ENCODE data around the gene TP73. TPM values are rescaled to one million over a fixed set of nuclear protein-coding genes. Genes with fewer than 3 reads are reported as not detected.

The TP73 gene
- total RNA-seq, 1 experiment from 2014 or later = 11.9 TPM

DNA sequence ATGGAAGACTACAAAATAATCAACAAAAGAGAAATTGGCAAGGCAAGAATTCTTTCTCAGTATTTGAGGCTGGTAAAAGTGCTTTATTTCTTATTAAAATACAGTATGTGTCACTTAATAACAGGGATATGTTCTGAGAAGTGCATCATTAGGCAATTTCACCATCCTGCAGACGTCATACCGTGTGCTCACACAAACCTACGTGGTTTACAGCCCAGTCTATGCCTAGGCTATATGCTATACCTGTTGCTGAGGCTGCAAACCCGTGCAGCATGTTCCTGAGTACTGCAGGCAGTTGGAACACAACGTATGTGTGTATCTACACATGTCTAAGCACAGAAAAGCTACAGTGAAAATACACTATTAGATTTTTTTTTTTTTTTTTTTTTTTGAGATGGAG lies 97.2 kb downstream of the TP73 start:
- Histone ChIP-seq H3K36me3 (ENCODE audit: control insufficient read depth, insufficient read depth, low read length) (no peaks in the 10 kb centered on the region), H3K4me3 (ENCODE audit: low read depth, low read length) (no peak overlapping the region), H3K4me1 (no peaks in the 10 kb centered on the region), H3K9me3 (no peaks in the 10 kb centered on the region), H3K27me3 (replicated peaks; ENCODE audit: control insufficient read depth, insufficient read depth, low read length) (no peaks in the 10 kb centered on the region)
- H3K27me3 Mint-ChIP-seq (ENCODE audit: insufficient read depth, unreplicated experiment) = no peaks in the 10 kb centered on the region
- H3K4me3 Mint-ChIP-seq (ENCODE audit: unreplicated experiment) = no peak overlapping the region
- H3K27ac Mint-ChIP-seq (ENCODE audit: unreplicated experiment) = no peak overlapping the region
- no TSS peak for BruUV-seq (replicated peaks)
- CTCF ChIA-PET = interaction anchor here (0.7 kb wide), 1 partner anchor 19 kb away, joined by 4 read pairs; no protein-coding TSS in a partner anchor
- TF ChIP-seq, protein P1, sequence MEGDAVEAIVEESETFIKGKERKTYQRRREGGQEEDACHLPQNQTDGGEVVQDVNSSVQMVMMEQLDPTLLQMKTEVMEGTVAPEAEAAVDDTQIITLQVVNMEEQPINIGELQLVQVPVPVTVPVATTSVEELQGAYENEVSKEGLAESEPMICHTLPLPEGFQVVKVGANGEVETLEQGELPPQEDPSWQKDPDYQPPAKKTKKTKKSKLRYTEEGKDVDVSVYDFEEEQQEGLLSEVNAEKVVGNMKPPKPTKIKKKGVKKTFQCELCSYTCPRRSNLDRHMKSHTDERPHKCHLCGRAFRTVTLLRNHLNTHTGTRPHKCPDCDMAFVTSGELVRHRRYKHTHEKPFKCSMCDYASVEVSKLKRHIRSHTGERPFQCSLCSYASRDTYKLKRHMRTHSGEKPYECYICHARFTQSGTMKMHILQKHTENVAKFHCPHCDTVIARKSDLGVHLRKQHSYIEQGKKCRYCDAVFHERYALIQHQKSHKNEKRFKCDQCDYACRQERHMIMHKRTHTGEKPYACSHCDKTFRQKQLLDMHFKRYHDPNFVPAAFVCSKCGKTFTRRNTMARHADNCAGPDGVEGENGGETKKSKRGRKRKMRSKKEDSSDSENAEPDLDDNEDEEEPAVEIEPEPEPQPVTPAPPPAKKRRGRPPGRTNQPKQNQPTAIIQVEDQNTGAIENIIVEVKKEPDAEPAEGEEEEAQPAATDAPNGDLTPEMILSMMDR (IDR thresholded peaks at IDR 0.05; ENCODE audit: insufficient read depth in 1 of 2, low read depth in 1 of 2, low read length in 1 of 2, severe bottlenecking in 1 of 2, unreplicated experiment in 1 of 2) = no peak
- no peaks in the 10 kb centered on the region for H3K9me3 Mint-ChIP-seq (ENCODE audit: unreplicated experiment)
- intact Hi-C loops (cut with micrococcal nuclease; ENCODE audit: unreplicated experiment) = no loop called here
- no peaks in the 10 kb centered on the region for H3K36me3 Mint-ChIP-seq (ENCODE audit: insufficient read depth, unreplicated experiment)
- H3K4me1 Mint-ChIP-seq (ENCODE audit: low read depth, unreplicated experiment) = peaks cover 6% of the 10 kb centered on the region
- POLR2A ChIA-PET = no interaction called here
- no peak for DNase-seq

DNA sequence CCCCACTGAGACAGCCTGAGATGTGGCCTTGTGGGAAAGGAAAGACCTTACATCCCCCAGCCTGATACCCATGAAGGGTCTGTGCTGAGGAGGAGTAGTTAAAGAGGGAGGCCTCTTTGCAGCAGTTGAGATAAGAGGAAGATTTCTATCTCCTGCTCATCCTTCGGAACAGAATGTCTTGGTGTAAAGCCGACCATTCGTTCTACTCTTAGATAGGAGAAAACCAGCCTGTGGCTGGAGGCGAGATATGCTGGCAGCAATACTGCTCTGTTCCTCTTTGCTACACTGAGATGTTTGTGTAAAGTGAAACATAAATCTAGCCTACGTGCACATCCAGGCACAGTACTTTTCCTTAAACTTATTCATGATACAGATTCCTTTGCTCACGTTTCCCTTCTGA lies 98.4 kb downstream of the TP73 start:
- H3K27me3 Mint-ChIP-seq (ENCODE audit: insufficient read depth, unreplicated experiment) = no peaks in the 10 kb centered on the region
- CTCF ChIA-PET = no interaction called here
- H3K9me3 Mint-ChIP-seq (ENCODE audit: unreplicated experiment) = no peaks in the 10 kb centered on the region
- H3K4me1 ChIP-seq = no peaks in the 10 kb centered on the region
- H3K4me3 Mint-ChIP-seq (ENCODE audit: unreplicated experiment) = no peak overlapping the region
- H3K4me1 Mint-ChIP-seq (ENCODE audit: low read depth, unreplicated experiment) = peaks cover 6% of the 10 kb centered on the region
- H3K36me3 ChIP-seq (ENCODE audit: control insufficient read depth, insufficient read depth, low read length) = no peaks in the 10 kb centered on the region
- no peaks in the 10 kb centered on the region for H3K36me3 Mint-ChIP-seq (ENCODE audit: insufficient read depth, unreplicated experiment)
- TF ChIP-seq, protein P1 (IDR thresholded peaks at IDR 0.05; ENCODE audit: insufficient read depth in 1 of 2, low read depth in 1 of 2, low read length in 1 of 2, severe bottlenecking in 1 of 2, unreplicated experiment in 1 of 2) = no peak
- POLR2A ChIA-PET = no interaction called here
- DNase-seq = no peak
- H3K9me3 ChIP-seq = no peaks in the 10 kb centered on the region
- intact Hi-C loops (cut with micrococcal nuclease; ENCODE audit: unreplicated experiment) = no loop called here
- no peak overlapping the region for H3K27ac Mint-ChIP-seq (ENCODE audit: unreplicated experiment)
- H3K27me3 ChIP-seq (replicated peaks; ENCODE audit: control insufficient read depth, insufficient read depth, low read length) = no peaks in the 10 kb centered on the region
- no peak overlapping the region for H3K4me3 ChIP-seq (ENCODE audit: low read depth, low read length)
- no TSS peak for BruUV-seq (replicated peaks)

DNA sequence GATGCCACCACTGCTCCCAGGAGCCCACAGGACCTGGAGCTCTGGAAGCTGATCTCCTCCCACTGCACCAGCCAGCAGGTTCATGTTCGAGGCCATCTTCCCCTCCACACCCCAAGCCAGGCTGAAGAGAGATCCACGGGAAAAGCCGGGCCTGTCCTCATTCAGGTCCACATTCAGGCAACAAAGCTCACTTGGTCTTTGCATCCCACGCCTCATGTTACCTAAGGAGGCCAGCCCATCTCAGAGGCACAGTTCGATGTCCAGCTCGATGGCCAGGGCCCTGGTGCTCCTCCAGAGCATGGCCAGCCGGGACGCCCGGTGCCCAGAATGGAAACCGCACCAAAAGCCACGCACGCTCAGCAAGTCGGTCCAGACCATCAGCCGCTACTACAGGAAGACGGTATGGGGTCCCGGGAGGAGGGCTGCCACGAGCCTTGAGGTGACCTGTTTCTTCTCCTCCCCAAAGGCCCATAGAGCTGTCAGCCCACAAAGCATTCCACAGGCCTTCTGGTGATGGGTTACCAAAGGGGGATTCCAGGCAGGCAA lies 100.2 kb downstream of the TP73 start, which contains the start of gene CCDC27:
Gene CCDC27, plus strand, starts transcription at position 51 of the 546 bp plus-strand sequence. Its CDS starts 32 bp downstream, at position 83.
- no peaks in the 10 kb centered on the region for H3K9me3 Mint-ChIP-seq (ENCODE audit: unreplicated experiment)
- no peak within 1 kb of the TSS for H3K4me3 Mint-ChIP-seq (ENCODE audit: unreplicated experiment)
- H3K4me1 ChIP-seq = no peaks in the 10 kb centered on the region
- ChIA-PET POLR2A (no interaction called here), CTCF (no interaction called here)
- H3K9me3 ChIP-seq = no peaks in the 10 kb centered on the region
- no peak within 1 kb of the TSS for H3K4me3 ChIP-seq (ENCODE audit: low read depth, low read length)
- H3K27me3 Mint-ChIP-seq (ENCODE audit: insufficient read depth, unreplicated experiment) = no peaks in the 10 kb centered on the region
- BruUV-seq (replicated peaks) = no TSS peak
- no peaks in the 10 kb centered on the region for H3K36me3 ChIP-seq (ENCODE audit: control insufficient read depth, insufficient read depth, low read length)
- no peak within 1 kb of the TSS for H3K27ac Mint-ChIP-seq (ENCODE audit: unreplicated experiment)
- no peak for DNase-seq
- H3K4me1 Mint-ChIP-seq (ENCODE audit: low read depth, unreplicated experiment) = peaks cover 6% of the 10 kb centered on the region
- no peaks in the 10 kb centered on the region; the same call in 1 of the 2 replicates for H3K27me3 ChIP-seq (replicated peaks; ENCODE audit: control insufficient read depth, insufficient read depth, low read length)
- H3K36me3 Mint-ChIP-seq (ENCODE audit: insufficient read depth, unreplicated experiment) = no peaks in the 10 kb centered on the region
- TF ChIP-seq, protein P1 (IDR thresholded peaks at IDR 0.05; ENCODE audit: insufficient read depth in 1 of 2, low read depth in 1 of 2, low read length in 1 of 2, severe bottlenecking in 1 of 2, unreplicated experiment in 1 of 2) = no peak
- intact Hi-C loops (cut with micrococcal nuclease; ENCODE audit: unreplicated experiment) = no loop called here
